PC-3 (cell line): ENCODE results near the gene CTBP2.

ENCODE experiments used
- EZH2phosphoT487 ChIP-seq: fragments of 300-600 bp; sonication (generic); IDR thresholded peaks from 2 replicates; pipeline ENCODE4 v1.6.1; 2018; ENCODE audit warnings: mild to moderate bottlenecking, antibody characterized with exemption, low read length, borderline replicate concordance
- TF ChIP-seq, protein P1 (sequence below): fragments of 300-600 bp; sonication (generic); conservative IDR thresholded peaks from 2 replicates; pipeline ENCODE4 v1.5.1; 2017; ENCODE audit warnings: antibody characterized with exemption, low read depth, mild to moderate bottlenecking, low read length

DNA sequence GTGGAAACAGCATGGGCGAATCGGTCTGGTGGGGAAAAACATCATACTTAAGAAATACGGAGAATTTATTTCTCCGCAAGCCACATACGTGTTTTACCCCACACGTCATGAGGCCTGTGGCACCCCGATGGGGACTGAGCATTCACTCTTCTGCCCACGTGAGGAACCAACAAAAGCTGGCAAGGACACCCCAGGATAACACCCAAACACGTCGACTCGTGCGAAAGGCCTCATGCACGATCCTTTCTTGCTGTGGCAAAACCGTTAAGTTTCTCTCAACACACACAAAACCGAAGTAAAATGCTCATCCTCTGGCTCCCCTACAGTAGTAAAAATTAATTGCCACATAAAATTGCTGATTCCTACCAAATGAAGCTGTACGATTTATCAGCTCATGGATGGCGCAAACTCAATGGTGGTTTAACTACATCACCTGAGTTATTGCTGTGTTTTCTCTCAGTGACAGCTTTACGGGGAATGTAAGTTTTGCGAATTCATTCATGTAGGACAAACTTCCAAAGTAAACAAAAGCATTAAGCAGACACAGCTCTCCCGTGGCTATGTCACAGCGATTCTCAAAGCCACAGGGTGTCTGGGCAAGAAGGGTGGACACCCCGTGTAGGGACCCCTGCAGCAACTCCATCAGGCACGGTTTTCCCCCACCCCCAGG, 97.0 kb downstream of the CTBP2 start:
- TF ChIP-seq, protein P1, sequence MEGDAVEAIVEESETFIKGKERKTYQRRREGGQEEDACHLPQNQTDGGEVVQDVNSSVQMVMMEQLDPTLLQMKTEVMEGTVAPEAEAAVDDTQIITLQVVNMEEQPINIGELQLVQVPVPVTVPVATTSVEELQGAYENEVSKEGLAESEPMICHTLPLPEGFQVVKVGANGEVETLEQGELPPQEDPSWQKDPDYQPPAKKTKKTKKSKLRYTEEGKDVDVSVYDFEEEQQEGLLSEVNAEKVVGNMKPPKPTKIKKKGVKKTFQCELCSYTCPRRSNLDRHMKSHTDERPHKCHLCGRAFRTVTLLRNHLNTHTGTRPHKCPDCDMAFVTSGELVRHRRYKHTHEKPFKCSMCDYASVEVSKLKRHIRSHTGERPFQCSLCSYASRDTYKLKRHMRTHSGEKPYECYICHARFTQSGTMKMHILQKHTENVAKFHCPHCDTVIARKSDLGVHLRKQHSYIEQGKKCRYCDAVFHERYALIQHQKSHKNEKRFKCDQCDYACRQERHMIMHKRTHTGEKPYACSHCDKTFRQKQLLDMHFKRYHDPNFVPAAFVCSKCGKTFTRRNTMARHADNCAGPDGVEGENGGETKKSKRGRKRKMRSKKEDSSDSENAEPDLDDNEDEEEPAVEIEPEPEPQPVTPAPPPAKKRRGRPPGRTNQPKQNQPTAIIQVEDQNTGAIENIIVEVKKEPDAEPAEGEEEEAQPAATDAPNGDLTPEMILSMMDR: no peak
- no peak for TF ChIP-seq EZH2phosphoT487
